IPS-11a (cell line): ENCODE data around the gene DAB1.

Experiments
- H3K4me3 ChIP-seq: one replicate; pipeline ENCODE4 v1.5.1; 2013; ENCODE audit warnings: low read depth, low read length, control low read depth

DAB1 gene

DNA sequence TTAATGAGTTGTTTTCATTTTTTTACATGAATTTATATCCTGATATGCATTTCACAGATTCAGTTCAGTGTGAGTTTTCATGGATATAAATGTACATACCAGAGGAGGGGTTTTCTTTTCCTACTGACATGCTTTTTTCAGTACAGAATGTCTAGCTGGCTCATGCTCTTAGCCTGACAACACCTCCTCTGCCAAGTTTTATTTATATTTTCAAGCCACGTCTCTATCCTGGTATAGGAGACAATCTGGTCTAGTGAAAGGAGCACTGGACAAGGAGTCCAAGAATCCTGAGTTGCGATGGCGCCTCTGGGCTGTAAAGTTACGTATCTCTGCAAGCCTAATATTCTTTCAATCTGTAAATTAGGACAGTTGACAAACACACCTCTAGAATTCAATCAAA lies 4.9 kb downstream of the DAB1 start:
- H3K4me3 ChIP-seq = no peak overlapping the region

DNA sequence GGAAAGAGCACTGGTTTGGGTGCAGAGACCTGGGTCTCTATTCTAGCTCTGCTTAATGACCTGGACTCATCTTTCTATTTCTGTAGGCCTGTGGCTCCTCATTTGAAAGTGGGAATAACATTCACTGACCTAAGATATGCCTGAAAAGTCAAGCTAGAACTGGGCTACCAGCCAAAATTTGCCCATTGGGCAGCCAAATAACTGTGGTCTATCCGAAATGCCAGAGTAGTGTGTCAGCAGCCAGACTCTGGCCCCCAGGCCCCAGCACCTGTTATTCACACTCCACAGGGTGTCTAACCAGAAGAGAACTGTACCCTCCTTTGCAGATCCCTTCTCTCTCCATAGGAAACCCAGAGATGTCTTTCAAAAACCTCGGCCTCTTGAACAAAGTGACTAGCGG lies 12.6 kb downstream of the DAB1 start:
- H3K4me3 ChIP-seq = no peak overlapping the region

DNA sequence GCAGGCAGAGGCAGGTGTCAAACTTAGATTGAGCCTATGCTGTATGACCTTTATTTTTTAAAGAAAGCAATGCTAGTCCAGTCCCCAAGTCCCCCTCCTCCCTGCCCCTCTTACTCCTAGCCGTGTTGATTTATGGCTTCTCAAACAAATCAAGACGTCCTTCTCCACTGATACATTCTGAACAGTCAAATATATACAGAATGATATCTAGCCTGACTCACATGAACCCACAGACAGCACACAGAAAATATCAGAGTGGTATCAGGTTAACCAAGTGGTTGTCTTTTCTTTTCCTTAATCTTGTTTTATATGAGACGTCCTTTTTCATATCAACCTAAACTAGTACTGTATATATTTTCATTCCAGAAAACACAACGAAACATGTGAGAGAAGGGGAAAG lies 13.4 kb downstream of the DAB1 start:
- H3K4me3 ChIP-seq = no peak overlapping the region

DNA sequence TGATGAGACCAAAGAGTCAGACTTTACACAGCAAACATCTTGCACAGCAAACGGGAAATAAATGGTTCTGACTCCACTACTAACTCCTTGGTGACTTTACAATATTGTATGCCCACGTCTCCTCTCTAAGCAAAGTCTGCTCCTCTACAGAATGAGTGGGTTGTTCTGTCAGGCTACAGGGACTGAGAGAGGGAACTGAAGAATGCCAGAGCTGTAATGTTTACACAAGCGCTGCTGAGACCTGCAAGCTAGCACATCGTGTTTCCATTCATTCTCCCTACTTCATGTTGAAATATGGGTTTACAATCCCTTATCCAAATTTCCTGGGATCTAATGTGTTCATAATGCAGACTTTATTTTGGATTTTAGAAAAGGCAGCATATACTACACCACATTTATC lies 15.9 kb downstream of the DAB1 start:
- no peak overlapping the region for H3K4me3 ChIP-seq

DNA sequence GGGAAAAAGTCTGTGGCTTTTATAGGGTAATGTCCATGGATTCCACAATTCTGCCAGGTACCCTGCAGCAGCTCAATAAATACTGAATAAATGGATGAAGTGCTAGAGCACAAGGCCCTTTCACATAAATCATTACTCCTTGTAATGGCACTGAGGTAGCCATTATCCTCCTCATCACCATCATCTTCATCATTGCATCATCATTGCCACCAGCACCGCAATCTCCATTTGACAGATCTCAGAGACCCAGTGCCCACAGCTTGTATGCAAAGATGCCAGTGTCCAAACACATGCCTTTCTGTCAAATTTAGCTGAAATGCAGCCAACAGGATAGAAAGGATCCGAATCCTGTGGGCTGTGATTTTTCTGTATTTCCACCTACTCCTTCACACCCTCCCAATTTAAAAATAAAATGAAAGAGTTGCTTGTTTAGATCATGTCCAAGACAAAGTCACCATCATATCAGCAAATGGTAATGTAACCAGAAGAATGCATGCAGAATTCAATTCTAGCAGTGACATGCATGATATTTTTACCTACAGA lies 17.4 kb downstream of the DAB1 start:
- H3K4me3 ChIP-seq = no peak overlapping the region

DNA sequence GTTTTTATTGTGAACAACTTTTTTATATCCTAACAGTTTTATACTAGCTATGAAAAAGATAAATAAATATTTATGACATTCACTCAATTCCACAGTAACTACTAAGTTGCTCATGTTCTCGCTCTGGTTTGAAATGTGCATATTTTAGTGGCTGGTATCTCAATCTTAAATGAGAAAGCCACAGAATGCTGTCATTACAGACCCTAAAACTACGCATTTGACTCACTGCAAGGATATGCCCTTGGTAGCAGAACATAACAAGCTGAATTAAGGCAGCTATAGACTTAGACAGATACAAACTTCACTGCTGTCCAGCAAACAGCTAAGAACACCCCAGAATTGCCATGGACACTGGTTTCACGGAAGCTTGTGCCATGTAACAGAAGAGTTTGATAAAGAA lies 19.0 kb downstream of the DAB1 start:
- no peak overlapping the region for H3K4me3 ChIP-seq

DNA sequence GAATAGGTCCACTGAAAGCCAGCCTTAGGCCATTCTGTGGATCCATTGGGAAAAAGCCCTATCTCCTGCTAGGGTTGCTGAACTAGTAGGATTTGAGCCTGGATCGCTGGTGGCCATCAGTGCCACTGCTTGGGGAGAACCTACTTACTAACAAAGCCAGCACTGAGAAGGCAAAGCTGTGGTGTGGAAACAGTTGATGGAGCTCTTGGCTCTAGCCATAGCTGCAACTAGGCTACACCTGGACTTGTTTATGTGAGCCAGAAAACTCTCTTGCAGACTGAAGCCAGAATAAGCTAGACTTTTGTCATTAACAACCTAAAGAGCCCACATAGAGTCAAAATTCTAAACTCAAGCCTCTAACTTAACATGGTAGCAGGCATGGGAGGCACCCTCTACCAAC lies 20.7 kb downstream of the DAB1 start:
- no peak overlapping the region for H3K4me3 ChIP-seq

DNA sequence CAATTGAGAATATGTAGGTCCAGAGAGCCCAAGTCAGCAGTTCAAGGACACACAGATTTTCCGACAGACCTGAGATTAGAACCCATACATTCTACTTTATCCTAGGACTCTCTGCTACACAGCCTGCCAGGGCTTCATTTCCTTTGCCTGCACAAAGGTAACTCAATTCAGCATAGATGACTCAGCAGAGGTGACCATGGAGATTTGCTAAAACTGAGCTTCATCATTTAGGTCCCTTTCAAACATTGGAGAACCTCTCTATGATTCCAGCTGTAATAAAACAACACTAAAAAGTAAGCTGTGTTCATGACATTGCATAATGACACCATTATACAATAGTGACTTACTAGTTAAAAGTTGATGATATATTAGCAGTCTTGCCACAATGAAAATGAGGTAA lies 22.2 kb downstream of the DAB1 start:
- H3K4me3 ChIP-seq = no peak overlapping the region

DNA sequence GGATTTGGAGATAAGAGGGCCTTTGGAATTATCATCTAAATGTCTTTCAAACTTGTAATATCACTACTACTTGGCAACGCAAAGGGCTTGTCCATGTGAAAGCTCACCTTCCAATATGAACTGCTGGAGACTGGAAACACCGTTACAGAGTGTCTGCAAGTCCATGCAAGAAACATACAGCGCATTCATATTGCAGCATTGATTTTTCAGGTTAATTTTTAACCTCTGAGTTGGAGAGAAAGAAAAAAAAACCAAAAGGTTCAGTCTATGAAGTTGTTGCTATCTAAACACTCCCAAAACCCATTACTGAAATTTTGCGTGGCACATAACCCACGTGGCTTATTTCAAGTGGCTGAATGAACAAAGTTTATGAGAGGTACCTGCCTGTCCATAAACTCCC lies 23.8 kb downstream of the DAB1 start:
- H3K4me3 ChIP-seq = no peak overlapping the region

DNA sequence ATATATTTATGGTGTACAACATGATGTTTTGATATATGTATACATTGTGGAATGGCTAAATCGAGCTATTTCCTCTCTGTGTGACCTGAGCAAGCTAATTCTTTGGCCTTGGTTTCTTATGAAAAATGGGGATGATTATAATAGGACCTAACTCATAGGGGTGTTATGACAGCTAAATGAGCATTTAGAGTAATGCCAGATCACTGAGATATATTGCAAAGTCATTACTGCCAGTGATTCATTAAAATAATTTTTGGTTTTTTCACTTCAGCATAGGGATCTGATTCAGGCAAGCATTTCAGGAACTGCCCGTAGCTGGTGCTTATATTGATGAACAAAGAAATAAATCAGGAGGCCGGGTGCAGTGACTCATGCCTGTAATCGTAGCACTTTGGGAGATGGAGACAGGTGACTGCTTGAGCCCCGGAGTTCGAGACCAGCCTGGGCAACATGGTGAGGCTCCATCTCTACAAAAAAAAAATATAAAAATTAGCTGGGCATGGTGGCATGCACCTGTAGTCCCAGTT lies 30.7 kb downstream of the DAB1 start:
- no peak overlapping the region for H3K4me3 ChIP-seq

DNA sequence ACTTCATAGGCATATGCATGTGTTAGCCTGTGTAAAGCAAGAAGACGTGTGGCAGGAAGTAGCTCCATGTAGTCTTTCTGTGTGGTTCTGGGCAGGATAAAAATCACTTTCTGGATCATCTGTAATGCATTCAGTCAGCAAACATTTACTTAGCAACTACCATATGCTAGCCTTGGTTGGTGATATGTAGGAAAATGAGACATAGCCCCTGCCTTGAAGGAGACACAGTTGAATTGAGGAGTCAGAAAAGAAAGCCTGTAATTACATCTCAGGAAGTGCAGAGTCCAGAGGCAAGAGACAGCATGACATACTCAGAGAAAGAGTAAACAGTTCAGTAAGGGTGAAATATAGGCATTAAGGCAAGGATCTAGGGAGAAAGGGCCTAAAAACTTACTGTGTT lies 38.5 kb downstream of the DAB1 start:
- H3K4me3 ChIP-seq = no peak overlapping the region

DNA sequence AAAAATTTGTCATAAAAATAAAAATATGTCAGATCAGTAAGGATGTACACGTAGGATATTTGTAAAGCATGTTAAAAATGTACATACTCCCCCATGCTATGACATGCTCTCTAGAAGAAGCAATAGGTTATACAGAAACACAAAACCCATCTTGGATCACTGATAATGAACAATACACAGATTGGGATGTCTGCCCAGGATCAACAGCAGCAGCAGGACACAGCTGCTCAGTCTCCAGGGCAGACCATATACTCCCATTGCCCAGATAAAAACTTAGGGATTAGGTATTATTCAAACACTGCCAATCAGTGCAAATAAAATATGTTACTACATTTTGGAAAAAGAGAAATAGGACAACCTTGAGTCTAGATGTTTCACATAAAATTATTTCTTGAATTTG lies 39.0 kb downstream of the DAB1 start:
- H3K4me3 ChIP-seq = no peak overlapping the region

DNA sequence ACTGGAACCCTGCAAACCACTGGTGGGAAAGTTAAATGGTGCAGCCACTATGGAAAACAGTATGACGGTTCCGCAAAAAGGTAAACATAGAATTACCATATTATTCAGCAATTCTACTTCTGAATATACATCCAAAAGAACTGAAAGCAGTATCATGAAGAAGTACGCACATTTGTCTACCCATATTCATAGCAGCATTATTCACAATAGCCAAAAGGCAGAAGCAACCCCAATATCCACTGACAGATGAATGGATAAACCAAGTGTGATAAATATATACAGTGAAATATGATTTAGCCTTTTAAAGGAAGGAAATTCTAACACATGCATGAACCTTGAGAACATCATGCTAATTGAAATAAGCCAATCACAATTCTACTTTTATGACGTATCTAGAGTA lies 39.6 kb downstream of the DAB1 start:
- no peak overlapping the region for H3K4me3 ChIP-seq

DNA sequence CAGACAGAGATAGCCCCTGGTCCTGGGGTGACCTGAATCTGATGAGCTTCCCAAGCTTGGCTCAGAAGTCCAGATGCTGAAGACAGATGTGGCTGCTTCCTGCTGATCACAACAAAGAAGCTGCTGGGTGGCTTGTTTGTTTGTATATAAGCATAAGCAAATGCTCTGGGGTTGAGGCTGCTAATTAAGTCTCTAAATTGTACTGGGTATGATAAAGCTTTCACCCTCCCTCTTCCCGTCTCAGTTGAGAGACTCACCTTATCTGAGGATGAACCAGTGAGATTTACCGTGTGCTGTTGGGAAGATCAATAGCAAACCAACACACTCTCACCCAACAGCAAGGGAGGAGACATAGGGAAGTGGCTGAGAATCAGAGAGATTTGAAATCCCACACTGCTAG lies 42.0 kb downstream of the DAB1 start:
- H3K4me3 ChIP-seq = no peak overlapping the region

DNA sequence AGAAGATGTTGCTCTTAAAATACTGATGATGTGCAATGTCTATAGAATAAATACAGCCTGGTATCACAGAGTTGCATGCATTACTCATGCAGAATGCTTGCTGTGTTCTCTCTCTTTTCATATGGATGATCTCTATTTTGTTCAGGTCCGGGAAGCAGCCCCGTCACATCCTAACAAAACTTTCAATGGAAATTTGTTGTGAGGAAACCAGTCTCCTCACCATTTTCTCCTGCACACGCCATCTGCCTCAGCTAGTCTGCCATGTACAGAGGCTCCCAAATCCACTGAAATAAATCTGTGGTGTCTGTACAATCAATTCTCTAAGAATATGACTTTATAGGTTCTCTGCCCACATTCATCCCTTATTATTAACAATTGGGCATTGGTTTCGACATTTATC lies 42.4 kb downstream of the DAB1 start:
- no peak overlapping the region for H3K4me3 ChIP-seq

DNA sequence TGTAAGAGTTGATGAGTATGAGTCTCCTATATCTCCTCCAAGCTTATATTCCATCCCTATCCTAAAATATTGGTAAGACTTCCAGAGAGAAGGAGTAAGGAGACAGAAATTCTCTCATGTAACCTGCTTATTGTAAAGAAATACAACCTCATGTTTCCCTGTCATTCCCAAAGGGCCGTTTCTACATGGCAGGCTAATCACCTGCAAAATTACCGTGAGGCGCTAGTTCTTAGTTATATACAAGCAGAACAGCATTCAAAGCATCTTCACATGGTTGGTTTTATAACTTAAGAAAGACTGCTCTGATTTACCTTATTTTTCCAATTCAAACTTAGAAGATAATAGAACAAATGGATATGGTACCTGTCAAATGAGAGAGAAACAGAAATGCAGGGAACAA lies 42.9 kb downstream of the DAB1 start:
- no peak overlapping the region for H3K4me3 ChIP-seq

DNA sequence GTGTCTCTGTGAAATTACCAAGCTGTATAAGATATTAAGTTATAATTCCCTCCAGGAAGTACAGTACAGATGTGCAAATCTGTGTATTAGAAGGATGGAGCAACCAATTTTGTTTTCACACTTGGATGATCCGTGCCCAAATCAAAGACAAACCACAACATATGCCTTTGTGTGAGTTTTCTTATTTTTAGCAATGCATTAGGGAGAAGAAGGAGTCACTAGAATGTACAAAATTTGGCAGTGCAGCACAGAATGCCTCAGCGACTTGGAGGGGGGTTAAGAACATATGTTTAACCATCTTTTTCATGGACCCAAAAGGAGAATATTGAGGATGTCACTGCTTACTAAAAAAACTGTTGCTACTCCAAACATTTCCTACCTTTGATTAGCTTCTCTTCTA lies 45.3 kb downstream of the DAB1 start:
- no peak overlapping the region for H3K4me3 ChIP-seq

DNA sequence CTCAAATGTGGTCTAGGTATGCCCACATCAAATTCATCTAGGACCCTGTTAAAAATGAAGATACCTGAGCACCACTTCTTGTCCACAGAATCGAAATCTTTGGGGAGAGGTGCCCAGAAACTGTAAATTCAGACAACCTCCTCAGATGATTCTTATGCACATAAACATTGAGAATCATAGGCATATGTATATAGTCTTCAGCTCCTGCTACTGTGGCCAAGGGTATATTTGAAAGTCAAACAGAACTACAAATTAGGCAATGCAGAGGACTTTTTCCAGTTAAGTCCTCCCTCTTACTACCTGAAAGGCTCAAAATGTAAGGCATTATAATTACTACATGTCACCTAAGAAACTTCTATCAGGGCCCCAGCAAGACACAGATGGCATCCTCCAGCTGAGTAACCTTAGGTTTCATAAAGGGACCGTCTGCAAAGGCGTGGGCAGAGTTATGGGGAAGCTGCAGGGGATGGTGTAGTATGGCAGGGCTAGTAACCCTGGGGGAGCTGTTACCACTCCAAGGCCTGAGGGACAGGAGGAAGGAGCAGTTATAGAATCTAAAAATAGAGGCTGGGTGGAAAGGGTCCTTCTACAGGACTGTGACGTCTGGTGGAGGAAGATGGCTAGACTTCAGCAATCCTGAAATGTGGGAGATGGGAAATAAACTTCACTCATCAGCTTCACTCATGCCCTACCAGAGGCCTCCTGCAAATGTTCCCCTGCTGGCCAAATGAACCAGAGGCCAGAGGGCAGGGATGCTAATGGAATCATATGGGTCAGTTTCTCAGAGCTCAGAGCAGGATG lies 46.3 kb downstream of the DAB1 start:
- H3K4me3 ChIP-seq = no peak overlapping the region

DNA sequence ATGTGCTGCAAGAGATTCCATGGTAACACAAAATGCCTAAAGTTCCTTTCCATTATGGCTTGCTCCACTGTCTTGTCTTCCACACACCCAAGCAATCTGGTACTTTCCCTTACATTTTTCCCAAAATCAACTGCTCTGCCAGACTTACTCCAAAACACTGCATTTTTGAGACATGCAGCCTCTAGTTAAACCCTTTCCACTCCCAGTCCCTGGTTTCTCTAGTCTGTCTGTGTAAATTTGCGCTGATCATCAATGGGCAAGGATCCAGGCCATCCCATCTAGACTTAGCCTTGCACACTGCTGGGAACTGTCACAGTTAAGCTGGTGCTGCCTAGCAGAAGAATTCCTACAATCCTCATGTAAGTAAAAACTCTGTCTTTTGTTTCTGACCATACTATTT lies 47.8 kb downstream of the DAB1 start:
- H3K4me3 ChIP-seq = no peak overlapping the region

DNA sequence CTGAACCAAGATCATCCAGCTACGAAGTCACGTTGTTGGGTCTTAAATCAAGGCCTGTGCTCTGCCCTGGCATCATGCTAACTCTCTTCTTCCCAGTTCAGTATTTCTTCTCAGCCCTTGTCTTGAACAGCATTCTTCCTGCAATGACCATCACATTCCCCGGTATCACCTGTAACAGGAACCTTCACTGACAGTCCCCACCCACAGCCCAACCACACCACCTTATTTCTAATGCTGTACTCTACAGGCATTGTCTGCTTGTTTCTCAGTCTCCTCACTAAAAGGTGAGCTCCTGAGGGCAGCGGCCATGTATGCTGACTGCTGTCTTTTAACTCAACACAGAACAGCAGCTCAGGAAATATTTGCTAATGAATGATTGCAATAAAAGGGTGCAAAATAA lies 54.0 kb downstream of the DAB1 start:
- no peak overlapping the region for H3K4me3 ChIP-seq

DNA sequence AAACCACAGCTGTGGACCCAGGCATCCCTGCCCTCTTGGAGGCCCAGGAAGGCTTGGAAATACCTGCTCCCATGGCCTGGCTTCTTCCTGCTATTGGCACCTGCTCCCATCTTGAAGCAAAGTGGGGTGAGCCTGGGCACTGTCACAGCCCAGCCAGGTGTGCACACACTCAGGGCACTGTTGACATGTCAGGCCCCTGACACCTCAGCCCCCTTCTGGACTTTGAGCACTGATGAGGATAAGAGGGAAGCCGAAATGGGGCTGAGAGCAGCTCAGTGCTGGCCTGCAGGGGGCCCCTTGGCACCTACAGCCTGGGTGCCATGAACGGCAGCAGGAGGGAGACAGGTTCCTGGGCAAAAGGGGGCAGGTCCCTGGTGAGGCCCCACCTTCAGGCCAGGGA lies 55.9 kb downstream of the DAB1 start:
- no peak overlapping the region for H3K4me3 ChIP-seq

DNA sequence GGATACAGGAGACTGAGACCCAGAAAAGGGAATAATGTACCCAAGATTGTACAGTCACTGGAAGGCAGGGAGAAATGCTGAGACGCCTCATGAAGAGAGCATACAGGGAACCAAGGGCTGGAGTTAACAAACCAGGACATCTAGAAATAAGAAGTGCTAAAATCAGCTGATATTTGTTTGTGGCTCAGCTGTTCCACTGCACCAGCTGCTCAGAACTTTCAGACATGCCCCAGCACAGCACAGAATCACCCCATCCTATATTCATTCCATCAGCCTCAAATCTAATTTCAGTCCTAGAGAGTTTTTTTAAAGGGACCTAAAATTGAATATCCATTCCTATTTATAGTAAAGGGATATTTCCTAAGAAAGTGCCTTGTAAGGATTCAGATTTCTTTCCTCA lies 60.2 kb downstream of the DAB1 start:
- H3K4me3 ChIP-seq = no peak overlapping the region

DNA sequence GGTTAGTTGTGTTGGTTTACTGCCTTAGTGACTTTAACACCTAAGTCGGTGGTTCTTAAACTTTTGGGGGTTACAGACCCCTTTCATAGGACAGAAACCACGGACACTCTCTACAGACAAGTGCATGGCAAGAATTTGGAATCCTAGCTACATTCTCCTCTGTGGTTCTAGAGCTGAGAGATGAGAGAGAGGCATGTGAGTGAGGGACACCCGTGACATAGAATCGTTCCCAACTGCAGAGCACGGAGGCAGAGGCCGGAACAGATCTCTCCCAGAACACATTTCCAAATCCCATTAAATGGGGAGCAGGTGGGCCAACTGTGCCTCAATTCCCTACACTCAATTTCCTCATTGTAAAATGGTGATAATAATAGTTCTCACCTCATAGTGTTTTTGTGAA lies 60.7 kb downstream of the DAB1 start:
- H3K4me3 ChIP-seq = no peak overlapping the region
